Kasumi-1 (cell line): ENCODE measurements around the gene RRM2.

Experiments
- DNase-seq, 2 experiments: peaks; one replicate each; lab custom pipeline; 2025; lab: John Stamatoyannopoulos, UW

RRM2 gene

DNA sequence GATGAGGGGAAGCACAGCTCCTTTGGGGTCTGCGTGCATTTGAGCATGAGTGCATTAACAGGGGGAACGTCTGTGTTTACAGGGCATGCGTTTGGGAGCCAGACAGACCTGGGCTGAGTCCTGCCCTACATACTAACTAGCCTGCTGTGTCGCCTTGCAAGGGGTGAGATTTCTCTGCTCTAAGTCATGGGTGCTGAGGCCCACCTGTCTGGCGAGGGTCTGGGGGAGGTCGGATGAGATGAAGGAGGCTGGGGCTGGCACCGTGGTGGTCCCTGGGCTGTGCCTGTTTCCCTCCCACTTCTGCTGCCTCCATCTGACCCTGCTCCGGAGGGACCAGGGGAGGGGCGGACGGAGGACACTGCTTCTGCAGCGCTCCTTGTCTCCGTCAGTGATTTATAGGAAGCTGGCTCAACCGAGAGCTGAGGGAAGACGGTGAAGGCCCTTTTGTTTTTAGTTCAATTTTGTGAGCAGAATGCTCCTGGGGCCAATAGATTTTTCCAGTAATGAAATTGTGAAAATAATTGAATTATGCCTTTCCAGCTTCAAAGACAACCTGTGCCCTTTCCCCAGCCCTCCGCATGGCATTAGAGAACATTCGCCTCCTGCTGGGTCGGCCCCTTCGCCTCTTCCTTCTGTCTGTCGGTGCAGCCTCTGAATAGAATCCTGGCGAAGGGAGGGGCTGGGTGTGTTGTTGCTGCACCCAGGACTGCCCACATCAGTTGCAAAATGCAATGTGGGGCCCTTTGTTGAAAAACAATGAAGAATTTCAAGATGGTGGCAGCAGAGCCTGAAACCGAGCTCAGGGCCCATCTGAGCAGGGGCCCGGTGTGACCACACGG, 49.7 kb downstream of the RRM2 start:
- DNase-seq, result no peak

DNA sequence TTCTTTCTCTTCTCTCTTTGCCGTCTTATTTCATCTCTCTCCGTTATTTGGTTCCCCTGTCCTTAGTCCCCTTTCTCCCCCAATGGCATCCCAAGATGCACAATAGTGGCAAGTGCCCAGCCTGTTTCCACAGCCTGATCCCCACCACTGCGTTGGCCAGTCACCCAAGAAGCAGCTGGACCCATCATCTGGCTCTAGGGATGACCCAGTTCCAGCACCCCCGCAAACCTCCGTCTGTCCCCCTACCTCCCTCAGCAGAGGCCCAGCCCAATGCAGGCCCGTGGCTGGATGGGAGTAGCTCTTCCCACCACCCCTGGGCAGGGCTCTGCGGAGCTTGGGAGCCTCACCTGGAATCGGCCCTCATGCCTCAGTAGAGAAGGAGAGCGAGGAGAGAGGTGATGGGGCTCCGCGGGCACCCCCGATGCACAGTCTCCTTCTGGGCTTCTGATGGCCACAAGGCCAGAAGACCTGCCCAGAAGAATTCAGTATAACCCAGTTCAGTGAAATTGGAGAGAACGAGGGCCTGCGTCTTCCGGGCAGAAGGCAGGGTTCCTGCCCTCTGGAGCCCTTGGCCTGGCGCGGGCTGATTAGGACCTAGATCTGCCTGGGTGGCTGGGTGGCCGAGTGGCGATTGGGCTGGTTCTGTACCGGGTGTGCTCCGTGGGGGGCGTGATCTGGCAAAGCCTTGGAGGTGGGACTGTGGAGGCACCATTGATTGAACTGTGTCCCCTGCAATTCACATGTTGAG, 50.9 kb downstream of the RRM2 start:
- no peak for DNase-seq

DNA sequence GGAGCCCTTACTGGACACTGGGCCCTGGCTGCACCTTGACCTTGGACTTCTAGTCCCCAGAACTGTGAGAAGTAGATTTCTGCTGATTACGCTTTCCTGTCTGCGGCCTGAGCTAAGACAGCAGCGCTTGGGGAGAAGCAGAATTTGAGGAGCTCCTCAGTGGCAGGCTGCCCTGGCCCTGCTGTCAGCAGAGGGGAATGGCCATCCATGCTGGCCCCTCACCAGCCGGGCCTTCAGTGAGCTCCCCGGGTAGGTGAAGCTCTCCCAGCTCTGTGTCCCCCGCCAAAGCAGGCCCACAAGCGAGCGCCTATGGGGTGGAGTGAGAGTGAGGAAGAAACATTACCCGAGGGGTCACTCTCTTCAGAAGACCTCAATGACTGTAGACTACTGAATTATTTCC, 51.6 kb downstream of the RRM2 start:
- no peak for DNase-seq

DNA sequence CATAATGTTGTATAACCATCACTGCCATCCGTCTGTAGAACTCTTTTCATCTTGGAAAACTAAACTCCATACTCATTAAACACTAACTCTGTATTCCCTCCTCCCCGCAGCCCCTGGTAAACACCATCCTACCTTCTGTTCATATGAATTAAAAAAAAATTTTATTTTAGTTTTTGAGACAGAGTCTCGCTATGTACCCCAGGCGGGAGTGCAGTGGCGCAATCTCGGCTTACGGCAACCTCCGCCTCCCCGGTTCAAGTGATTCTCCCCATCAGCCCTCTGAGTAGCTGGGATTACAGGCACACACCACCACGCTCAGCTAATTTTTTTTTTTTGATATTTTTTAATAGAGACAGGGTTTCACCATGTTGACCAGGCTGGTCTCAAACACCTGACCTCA, 52.9 kb downstream of the RRM2 start:
- no peak for DNase-seq

DNA sequence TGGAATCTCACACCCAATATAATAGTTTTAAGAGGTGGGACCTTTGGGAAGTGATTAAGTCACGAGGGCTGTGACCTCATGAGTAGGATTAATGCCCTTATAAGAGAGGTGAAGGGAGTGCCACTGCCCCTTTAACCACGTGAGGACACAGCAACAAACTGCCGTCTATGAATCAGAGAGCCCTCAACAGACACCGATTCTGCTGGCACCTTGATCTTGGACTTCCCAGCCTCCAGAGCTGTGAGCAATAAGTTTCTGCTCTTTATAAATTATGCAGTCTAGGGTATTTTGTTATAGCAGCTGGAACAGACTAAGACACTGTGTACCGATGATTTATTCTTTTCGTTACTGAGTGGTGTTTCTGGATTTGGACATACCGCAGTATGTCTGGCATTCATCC, 56.2 kb downstream of the RRM2 start:
- no peak for DNase-seq

DNA sequence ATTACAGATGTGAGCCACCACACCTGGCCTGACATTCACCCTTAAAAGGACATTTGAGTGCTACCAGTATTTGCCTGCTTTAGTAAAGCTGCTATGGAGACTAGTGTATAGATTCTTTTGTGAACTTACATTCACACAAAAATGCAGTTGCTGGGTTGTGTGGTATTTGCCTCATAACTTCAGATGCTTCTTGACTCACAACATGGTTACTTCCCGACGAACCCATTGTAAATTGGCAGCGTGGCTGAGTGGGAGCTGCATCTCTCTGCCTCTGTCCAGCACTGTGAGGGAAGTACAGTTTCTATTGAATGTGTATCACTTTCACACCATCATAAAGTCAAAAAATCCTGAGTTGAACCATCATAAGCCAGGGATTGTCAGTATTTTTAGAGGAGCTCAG, 56.9 kb downstream of the RRM2 start:
- DNase-seq, result no peak

DNA sequence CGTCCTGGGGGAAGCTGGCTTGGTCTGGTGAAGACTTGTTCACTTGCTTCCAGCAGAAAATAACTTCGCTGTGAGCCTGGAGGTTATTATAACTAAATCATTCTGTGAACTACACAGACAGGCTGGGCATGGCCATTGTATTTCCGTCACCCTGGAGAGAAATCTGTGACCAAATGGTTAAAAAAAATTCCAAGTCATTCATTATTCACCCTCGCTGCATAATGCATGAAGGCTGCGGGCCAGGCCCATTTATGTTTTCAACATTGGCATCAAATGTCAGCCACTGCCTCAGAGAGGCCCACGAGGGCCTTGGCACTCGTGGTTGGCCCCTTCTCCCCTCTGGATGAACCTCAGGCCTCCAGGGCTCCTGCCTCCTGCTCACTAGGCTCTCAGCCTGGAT, 57.7 kb downstream of the RRM2 start:
- no peak for DNase-seq
